Frontal cortex (tissue), 4 donors: Measurements from ENCODE around the gene ATP6AP2. TPM values are rescaled to one million over a fixed set of nuclear protein-coding genes. Genes with fewer than 3 reads are reported as not detected.

Experiments
- DNase-seq, 2 donors: peaks; one replicate each; pipeline ENCODE4 v3.0.0; 2012; ENCODE audit warnings: low spot score in 2 of 2
- FAIRE-seq: peaks from 2 replicates; lab custom pipeline; 2012; peaks lifted over from hg19 to GRCh38; lab: Jason Lieb, UNC
- small RNA-seq: library from RNA; depleted of rRNA; stranded (forward); fragments of <200 nt; gene quantifications from one replicate; pipeline ENCODE3, GENCODE V24; 2014
- total RNA-seq: library from RNA; depleted of rRNA; stranded (reverse); fragments of >200 nt; gene quantifications from one replicate; pipeline ENCODE4 v1.2.3, GENCODE V29; 2014
- donor health status: control.
- donor health status: control.
- donor health status: control.

Gene ATP6AP2
- total RNA-seq, 1 donor from 2014 or later = 106 TPM

DNA sequence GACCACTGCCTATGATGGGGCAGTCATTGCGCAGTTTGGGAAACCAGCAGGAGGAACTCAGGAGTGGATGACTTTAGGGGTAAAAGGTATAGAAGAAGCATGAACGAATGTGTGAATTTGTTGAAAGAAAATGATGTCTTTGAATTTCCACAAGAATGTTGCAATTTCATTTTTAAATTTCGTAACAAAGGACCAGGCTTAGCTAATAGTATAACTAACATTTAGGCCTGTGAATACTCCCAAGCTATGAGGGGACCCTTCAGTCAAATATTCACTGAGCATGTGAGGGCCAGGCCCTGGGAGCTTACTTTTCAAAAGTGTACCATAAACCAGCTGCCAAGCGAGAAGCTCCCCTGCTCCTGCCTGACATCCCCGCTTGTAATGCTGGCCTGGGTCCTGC is 47.7 kb downstream of the ATP6AP2 start:
- DNase-seq = no peak
- no peak for FAIRE-seq

DNA sequence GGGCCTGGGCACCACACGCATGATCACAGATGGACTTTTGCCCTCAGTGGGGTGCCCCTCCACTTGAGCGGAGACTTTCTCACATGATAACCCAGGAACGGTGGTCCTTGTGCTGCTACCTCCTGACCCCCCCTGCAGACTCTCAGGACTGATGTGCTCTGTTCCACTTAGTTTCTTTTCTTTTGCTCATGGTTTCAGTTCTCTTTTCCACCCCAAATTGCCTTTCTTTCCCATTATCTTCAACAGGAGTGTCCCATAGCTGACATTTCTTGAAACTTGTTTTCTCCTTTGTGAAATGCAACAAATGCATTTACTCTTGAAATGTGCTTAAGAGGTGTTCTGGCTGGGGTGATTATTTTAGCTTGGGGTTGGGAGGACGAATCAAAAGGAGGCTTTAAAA is 51.4 kb downstream of the ATP6AP2 start:
- FAIRE-seq (no peak), DNase-seq (no peak)

DNA sequence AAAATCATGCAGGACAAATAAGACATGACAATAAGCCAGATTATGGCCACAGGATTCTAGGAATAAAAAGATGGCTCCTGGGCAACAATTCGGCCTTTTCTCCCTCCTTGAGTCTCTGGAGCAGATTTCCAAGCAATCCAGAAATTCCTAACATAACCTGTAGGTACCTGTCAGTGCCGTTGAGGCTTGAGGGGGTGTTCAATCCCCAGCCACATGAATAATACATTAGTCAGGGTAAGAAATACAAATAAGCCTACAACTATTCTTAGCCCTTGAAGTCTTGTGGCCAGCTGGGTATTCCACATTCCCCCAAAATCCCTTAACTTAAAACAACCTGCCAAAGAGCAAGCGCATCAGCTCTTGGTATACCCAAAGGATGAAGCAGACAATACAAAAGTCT is 56.9 kb downstream of the ATP6AP2 start:
- DNase-seq (no peak), FAIRE-seq (no peak)

DNA sequence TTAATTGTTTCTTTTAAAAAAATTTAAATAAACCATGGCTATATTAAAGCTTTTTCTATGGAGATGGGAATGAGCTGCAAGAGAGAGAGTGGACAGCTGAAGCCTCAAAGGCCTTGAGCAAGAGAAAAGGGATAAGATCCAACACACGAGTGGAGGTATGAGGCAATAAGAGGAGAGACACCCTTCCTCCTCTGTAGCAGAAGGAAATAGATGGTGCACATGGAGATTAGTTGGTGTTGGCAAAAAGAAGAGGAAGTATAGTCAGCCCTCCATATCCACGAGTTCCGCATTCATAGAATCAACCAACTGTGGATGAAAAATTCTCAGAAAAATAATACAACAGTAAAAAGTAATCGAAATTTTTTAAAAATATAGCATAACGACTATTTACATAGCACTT is 63.4 kb downstream of the ATP6AP2 start:
- DNase-seq (no peak), FAIRE-seq (no peak)

DNA sequence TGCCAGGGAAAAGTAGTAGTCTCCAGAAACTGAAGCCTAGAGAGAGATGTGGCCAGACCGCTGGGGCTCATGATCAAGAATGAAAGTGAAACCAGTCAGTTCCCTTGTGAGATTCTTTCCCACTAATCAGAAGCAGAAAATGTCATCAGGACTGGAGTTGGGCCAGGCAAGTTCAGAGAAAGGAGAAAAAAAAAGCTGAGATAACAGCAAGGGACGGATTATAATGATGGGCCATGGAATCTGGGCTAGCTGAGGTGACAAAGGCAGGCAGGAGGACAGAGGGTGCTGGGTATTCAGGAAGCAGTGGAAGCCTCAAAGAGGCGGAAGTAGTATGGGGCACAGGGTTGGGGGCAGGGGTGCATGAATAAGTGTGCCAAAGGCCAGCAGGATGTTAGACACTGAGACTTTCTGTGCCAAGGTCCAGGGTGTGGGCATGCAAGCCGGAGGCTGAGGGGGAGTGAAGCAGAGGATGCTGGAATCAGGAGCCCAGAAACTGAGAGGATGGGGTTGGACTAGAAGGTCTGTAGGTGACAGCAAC is 64.1 kb downstream of the ATP6AP2 start:
- peak in 1 of 2 donors; percentile 25 for DNase-seq
- FAIRE-seq = no peak

DNA sequence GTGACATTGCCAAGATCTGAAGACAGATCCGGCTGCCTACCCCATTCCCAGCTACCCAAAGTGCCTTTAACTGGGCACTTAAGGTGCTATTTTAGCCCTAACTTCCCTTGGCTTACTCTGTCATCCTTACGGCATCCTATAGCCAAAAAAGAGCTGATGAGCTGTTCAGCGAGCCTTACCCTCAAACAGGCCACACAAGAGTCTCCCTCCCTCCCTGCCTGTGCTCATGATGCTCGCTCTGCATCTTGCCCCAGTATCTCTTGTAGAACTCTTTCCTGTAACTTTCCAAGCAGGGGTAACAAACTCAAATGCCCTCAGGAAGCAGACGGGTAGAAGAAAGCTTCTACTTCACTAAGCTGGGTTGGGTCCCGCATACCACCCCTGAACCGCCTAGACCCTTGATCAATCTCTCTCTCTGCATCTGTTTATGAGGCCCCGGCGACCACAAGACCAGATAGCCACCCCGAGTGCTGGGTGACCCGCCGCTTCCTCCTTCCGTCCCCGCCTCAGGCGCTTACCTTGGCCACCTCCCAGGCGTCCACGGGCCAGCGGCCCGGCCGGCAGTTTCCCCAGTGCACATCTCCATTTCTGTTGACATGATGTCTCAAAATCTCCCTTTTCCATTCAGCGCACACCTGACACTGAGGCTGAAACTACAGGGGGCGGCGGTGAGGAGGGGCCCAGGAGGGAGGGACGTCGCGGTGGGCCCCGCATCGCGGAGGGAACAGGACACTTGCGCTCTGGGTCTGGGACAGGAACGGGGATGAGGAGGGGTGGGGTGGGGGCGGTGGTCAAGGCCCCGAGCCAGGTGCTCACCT is 65.9 kb downstream of the ATP6AP2 start:
- DNase-seq (peak; percentile 18 to 36), FAIRE-seq (no peak)

DNA sequence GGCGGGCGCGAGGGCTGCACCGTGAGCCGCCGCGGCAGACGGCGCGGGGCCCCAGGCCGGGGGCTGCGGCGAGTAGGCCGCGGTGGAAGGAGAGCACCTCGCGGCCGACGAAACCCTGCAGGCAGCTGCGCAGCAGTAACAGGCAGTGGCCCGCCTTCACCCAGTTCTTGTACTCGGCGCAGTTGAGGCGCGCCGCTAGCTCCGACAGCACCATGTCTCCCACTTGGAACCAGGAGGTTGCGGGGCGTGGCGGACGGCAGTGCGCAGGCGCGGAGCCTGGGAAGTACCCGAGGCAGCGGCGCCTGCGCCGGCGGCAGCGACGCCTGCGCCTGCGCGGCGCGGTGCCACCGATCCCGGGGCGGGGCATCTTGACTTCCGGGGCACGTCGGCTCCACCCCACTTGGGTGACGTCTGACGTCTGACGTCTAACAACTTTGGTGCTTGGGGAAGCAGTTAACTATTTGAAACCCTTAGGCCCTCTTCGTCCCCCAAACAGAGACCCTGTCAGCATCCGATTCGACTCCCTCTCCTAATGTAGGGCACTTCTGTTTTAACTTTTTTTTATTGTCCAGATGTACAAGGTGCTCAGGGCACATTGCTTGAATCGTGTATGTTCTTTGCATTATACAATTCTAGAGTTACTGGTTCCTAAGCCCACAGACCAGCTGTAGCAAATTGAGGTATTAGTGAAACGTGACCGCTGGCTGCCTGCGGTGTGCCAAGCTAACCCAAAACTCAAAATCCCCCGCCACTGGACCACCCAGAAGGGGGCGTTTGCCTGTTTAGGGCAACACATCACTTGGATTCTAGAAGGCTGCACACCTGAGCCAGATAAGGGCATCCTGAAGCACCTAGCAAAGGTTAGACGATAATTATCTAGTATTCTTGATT is 66.8 kb downstream of the ATP6AP2 start, which contains the start of gene CXorf38:
TSS of gene CXorf38 (minus strand) at position 255 of the 891 bp plus-strand sequence. CDS start at position 214, 41 bp downstream.
- FAIRE-seq = no peak
- DNase-seq = peak; percentile 72 to 91

DNA sequence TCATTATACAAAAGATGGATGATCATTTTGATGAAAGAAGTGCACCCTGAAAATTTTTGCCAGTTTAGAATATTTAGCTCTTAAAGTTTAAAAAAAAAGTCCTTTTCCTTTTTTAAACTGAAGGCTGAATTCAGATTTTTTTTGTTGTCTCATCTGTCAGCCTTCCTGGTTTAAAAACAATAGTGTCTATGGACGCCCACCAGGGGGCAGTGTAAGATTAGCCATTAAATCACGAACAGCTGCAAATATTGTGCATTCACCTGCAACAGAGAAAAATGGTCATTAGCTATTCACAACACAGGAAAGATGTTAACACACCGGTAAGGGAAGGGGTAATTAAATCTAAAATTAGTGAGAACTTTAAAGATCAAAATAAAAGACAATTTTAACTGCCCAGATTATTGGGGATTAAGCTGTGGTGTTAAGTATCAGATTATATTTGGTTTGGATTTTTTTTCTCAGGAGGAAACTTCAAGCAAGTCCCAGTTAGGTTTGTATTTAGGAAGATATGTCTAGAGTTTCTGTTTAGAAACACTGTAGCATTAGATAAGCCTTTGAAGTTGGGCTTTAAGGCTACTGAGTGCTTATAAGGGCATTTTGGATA is 71.0 kb downstream of the ATP6AP2 start:
- DNase-seq (peak in 1 of 2 donors; percentile 29), FAIRE-seq (peak; percentile 91)

DNA sequence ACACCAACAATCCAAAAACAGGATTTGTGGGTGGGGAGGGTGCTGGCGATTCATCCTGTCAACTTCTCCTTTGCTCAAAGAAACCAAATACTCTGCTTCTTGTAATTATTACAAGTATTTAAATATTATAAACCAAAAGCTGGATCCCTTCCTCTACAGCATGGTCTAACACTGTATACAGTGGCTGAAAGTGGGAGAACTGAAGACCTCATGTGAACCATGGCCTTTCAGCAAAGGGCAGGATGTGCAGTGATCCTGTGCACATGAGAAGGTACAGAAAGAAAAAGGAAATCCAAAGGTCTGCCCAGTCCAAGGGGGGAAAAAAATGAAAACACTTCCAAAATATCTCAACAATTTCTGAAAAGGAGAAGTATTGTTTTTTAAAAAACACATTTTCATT is 71.9 kb downstream of the ATP6AP2 start:
- DNase-seq = no peak
- no peak for FAIRE-seq

DNA sequence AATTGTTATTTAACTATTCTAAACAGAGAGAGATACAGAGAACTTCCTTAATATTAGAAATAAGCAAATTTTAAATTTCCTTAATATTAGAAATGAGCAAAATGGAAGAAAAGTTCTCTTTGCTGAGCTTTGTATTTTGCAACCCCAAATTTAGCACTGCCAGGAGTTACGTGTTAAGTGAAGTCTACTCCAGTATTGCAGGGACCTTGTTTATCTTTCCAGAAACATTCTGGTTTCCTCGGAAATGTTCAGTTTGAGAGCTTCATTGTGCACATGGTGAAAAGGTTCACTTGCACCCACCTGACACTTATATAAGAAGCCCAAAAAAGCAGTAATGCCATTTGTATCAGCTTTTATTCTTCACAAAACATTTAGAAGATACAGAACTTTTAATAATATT is 72.8 kb downstream of the ATP6AP2 start:
- DNase-seq = no peak
- no peak for FAIRE-seq

Small RNAs within 50 kb of the gene (small RNA-seq; reads per million reads assigned to genes)
- gene RNU7-164P = not detected

Other genes starting within 250 kb of the ATP6AP2 start
- gene MPC1L, start 42.5 kb downstream of the ATP6AP2 start, total RNA-seq = not detected
- 7.3 TPM for gene CXorf38, start 66.6 kb downstream of the ATP6AP2 start, total RNA-seq
- gene MED14, start 154.6 kb downstream of the ATP6AP2 start, total RNA-seq = 16.3 TPM